ENCODE data around the gene TBC1D17.

TBC1D17 gene

GRCh38 chr19:49877020-49877878, at the start of gene TBC1D17, which contains the start of gene AKT1S1:
TSS of gene TBC1D17 (plus strand) at chr19:49877702. CDS start at chr19:49877724, 22 bp downstream.
TSS of gene AKT1S1 (minus strand) at chr19:49877355. CDS start at chr19:49873295, 4,060 bp downstream.
- peak; percentile 99 for DNase-seq

- DNase-seq, result no peak
Observed at GRCh38 chr19:49829200-49829599, 48.3 kb upstream of the TBC1D17 start.

GRCh38 chr19:49829721-49830120, 47.8 kb upstream of the TBC1D17 start:
- no peak for DNase-seq

- no peak for DNase-seq
Observed at GRCh38 chr19:49830766-49831165, 46.7 kb upstream of the TBC1D17 start.

- DNase-seq, result no peak
Observed at GRCh38 chr19:49831592-49831991, 45.9 kb upstream of the TBC1D17 start.

- no peak for DNase-seq
Observed at GRCh38 chr19:49832556-49832955, 44.9 kb upstream of the TBC1D17 start.

GRCh38 chr19:49833599-49833998, 43.9 kb upstream of the TBC1D17 start:
- no peak for DNase-seq

- no peak for DNase-seq
Observed at GRCh38 chr19:49835562-49835961, 41.9 kb upstream of the TBC1D17 start.

- DNase-seq, result no peak
Observed at GRCh38 chr19:49836176-49837008, 41.1 kb upstream of the TBC1D17 start.

- no peak for DNase-seq
Observed at GRCh38 chr19:49837009-49837310, 40.5 kb upstream of the TBC1D17 start.

GRCh38 chr19:49837425-49837824, 40.1 kb upstream of the TBC1D17 start:
- DNase-seq, result no peak

GRCh38 chr19:49838885-49839588, 38.5 kb upstream of the TBC1D17 start:
- no peak for DNase-seq

GRCh38 chr19:49839713-49840112, 37.8 kb upstream of the TBC1D17 start:
- DNase-seq, result no peak

- no peak for DNase-seq
Observed at GRCh38 chr19:49840321-49840720, 37.2 kb upstream of the TBC1D17 start.

- no peak for DNase-seq
Observed at GRCh38 chr19:49840736-49841249, 36.7 kb upstream of the TBC1D17 start.

- DNase-seq, result no peak
Observed at GRCh38 chr19:49843265-49843664, 34.2 kb upstream of the TBC1D17 start.

- no peak for DNase-seq
Observed at GRCh38 chr19:49844138-49845095, 33.1 kb upstream of the TBC1D17 start.

GRCh38 chr19:49845414-49845813, 32.1 kb upstream of the TBC1D17 start:
- no peak for DNase-seq

- no peak for DNase-seq
Observed at GRCh38 chr19:49846408-49846807, 31.1 kb upstream of the TBC1D17 start.

- DNase-seq, result peak; percentile 73
Observed at GRCh38 chr19:49847731-49848696, 29.5 kb upstream of the TBC1D17 start.

GRCh38 chr19:49848938-49849337, 28.6 kb upstream of the TBC1D17 start:
- DNase-seq, result peak; percentile 60
